Common myeloid progenitor, CD34-positive (primary cell): Measurements from ENCODE around the gene KCNJ15.

Source experiments
- CTCF ChIA-PET: fragments of 350-600 bp; sonication (Branson Sonifier 250); formaldehyde crosslinking; loops from one replicate; lab custom pipeline; 2021; ENCODE audit warnings: antibody characterized with exemption; lab: Charles Lee
- POLR2A ChIA-PET: fragments of 350-600 bp; sonication (Branson Sonifier 250); formaldehyde crosslinking; loops from one replicate; lab custom pipeline; 2021; ENCODE audit warnings: antibody characterized with exemption; lab: Charles Lee
- DNase-seq, 3 donors: peaks; one replicate each; pipeline versions ENCODE4 v3.0.0 to v3.0.0-alpha.2; 2013
- H3K27ac ChIP-seq, 2 experiments: 1 replicate in 1 of 2; 2 replicates in 1 of 2; pipeline ENCODE4 v1.7.0; 2013; ENCODE audit warnings: inconsistent platforms in 2 of 2, low read length in 2 of 2, mild to moderate bottlenecking in 2 of 2, low read depth in 1 of 2, moderate library complexity in 1 of 2; ENCODE audit not compliant: severe bottlenecking in 2 of 2, insufficient read depth in 1 of 2, poor library complexity in 1 of 2
- H3K27me3 ChIP-seq, 5 experiments: replicated peaks in 2 of 5; 1 replicate in 3 of 5; 2 replicates in 2 of 5; pipeline versions ENCODE4 v1.6.1 to v1.7.0; 2013; ENCODE audit warnings: low read length in 4 of 5, mild to moderate bottlenecking in 2 of 5, moderate library complexity in 2 of 5, inconsistent platforms in 1 of 5; ENCODE audit not compliant: insufficient read depth in 5 of 5, control insufficient read depth in 4 of 5
- H3K36me3 ChIP-seq, 4 experiments: 1 replicate in 2 of 4; 2 replicates in 2 of 4; pipeline versions ENCODE4 v1.6.1 to v1.7.0; 2013; ENCODE audit warnings: low read length in 3 of 4, control low read depth in 1 of 4, mild to moderate bottlenecking in 1 of 4; ENCODE audit not compliant: control insufficient read depth in 4 of 4, insufficient read depth in 4 of 4
- H3K4me1 ChIP-seq, 4 experiments: 1 replicate in 3 of 4; 2 replicates in 1 of 4; pipeline versions ENCODE4 v1.6.1 to v1.7.1; 2013; ENCODE audit warnings: low read length in 3 of 4, mild to moderate bottlenecking in 3 of 4, control low read depth in 1 of 4, inconsistent platforms in 1 of 4, moderate library complexity in 1 of 4; ENCODE audit not compliant: control insufficient read depth in 4 of 4, insufficient read depth in 4 of 4; ENCODE audit errors: control extremely low read depth in 1 of 4
- H3K4me3 ChIP-seq, 7 experiments: 1 replicate in 4 of 7; 2 replicates in 3 of 7; pipeline versions ENCODE4 v1.5.1 to v1.7.0; 2013; ENCODE audit warnings: mild to moderate bottlenecking in 7 of 7, low read length in 6 of 7, moderate library complexity in 6 of 7, inconsistent platforms in 2 of 7, low read depth in 2 of 7, control low read depth in 1 of 7; ENCODE audit not compliant: insufficient read depth in 4 of 7, control insufficient read depth in 1 of 7; ENCODE audit errors: extremely low read depth in 1 of 7
- H3K9me3 ChIP-seq, 5 experiments: 1 replicate in 4 of 5; 2 replicates in 1 of 5; pipeline versions ENCODE4 v1.6.1 to v1.7.1; 2013; ENCODE audit warnings: low read length in 4 of 5, mild to moderate bottlenecking in 2 of 5, inconsistent platforms in 1 of 5, low read depth in 1 of 5, moderate library complexity in 1 of 5; ENCODE audit not compliant: control insufficient read depth in 4 of 5, insufficient read depth in 2 of 5; ENCODE audit errors: control extremely low read depth in 1 of 5
- WGBS: methylation state at CpG from one replicate; pipeline ENCODE4 v1.1.5; 2013; ENCODE audit not compliant: insufficient coverage; 5-methylcytosine and 5-hydroxymethylcytosine counted together

Gene KCNJ15

GRCh38 chr21:38293113-38293512 is 36.3 kb downstream of the KCNJ15 start:
- Histone ChIP-seq H3K4me3 (no peak overlapping the region), H3K4me1 (peaks cover 4 to 11% (median 8%) of the 10 kb centered on the region in 4 experiments), H3K9me3 (no peaks in the 10 kb centered on the region), H3K27ac (no peak overlapping the region), H3K27me3 (peaks cover 0 to 3% (median 0%) of the 10 kb centered on the region in 5 experiments), H3K36me3 (no peaks in the 10 kb centered on the region)
- WGBS, result 100% methylated on average over 5 of the region's 5 CpGs
- CTCF ChIA-PET, result no interaction called here
- no peak for DNase-seq
- POLR2A ChIA-PET, result no interaction called here

GRCh38 chr21:38293765-38294164 is 37.0 kb downstream of the KCNJ15 start:
- DNase-seq, result no peak
- H3K27ac ChIP-seq, result no peak overlapping the region
- H3K27me3 ChIP-seq, result peaks cover 0 to 3% (median 0%) of the 10 kb centered on the region in 5 experiments
- CTCF ChIA-PET, result no interaction called here
- no peaks in the 10 kb centered on the region for H3K9me3 ChIP-seq
- WGBS, result 100% methylated on average over 3 of the region's 5 CpGs
- POLR2A ChIA-PET, result no interaction called here
- no peak overlapping the region for H3K4me3 ChIP-seq
- H3K4me1 ChIP-seq, result peaks cover 4 to 11% (median 8%) of the 10 kb centered on the region in 4 experiments
- no peaks in the 10 kb centered on the region for H3K36me3 ChIP-seq

DNA sequence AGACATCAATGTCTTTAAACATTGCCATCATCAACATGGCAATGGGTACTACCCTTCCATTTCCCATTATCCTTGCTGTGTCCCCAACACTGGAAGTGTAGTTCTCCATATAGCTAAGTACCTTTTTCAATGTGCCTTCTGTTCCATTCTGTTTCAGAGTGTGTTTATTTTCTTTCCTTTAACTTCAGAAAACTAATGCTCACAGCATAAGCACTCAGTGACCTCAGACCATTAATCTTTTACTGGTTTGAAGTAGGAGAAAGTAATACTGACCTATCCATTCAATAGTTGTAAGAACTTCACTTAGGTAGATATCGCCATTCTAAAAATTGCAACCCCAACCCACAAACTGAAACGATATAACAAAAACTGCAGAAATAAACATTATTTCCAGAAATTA is 37.8 kb downstream of the KCNJ15 start:
- no peak overlapping the region for H3K27ac ChIP-seq
- H3K27me3 ChIP-seq, result peaks cover 0 to 3% (median 0%) of the 10 kb centered on the region in 5 experiments
- CTCF ChIA-PET, result no interaction called here
- no peak for DNase-seq
- no peak overlapping the region for H3K4me3 ChIP-seq
- no peaks in the 10 kb centered on the region for H3K36me3 ChIP-seq
- H3K9me3 ChIP-seq, result no peaks in the 10 kb centered on the region
- H3K4me1 ChIP-seq, result peaks cover 2 to 8% (median 4%) of the 10 kb centered on the region in 4 experiments
- WGBS, result no CpG with 5 or more reads among the region's 2 CpGs
- POLR2A ChIA-PET, result no interaction called here

DNA sequence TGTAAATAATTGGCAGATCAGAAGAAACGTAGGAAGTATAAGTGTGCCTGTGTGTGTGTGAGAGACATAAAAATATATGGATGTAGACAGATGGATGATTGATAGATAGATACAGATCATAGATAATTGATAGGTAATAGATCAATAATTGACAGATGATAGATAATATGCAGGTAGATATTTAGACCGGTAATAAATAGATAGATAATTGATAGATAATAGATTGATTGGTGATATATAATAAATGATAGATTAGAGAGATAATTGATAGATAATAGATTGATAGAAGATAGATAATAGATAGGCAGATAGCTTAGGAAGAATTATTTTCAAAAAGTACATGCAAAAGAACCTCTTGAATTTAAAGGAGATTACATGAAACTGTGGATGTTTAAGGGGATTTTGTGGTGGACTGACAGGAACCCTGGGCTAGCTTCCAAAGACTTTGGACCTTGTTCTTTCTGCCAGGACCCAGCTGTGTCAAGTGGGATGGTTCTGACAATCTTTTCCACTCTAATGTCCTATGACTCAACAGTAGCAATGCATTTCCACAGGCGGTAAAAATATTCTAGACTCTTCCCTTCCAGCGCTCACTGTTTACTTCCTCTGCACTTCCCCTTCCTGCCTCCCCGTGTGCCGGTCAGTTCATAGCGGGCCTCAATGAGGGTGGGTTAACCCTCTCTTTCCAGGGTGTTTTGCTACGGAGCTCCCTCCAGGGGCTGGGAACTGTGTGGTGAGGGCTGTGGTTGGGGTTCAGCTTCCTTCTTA is 39.4 kb downstream of the KCNJ15 start:
- H3K27me3 ChIP-seq, result peaks cover 0 to 4% (median 0%) of the 10 kb centered on the region in 5 experiments
- peaks cover 0 to 5% (median 2%) of the 10 kb centered on the region in 4 experiments for H3K4me1 ChIP-seq
- H3K36me3 ChIP-seq, result no peaks in the 10 kb centered on the region
- no peak overlapping the region for H3K27ac ChIP-seq
- POLR2A ChIA-PET, result no interaction called here
- no peak for DNase-seq
- WGBS, result 46% methylated on average over 6 of the region's 8 CpGs
- CTCF ChIA-PET, result interaction anchor here (1.5 kb wide), 1 partner anchor 10 kb away, joined by 3 read pairs; no protein-coding TSS in a partner anchor
- H3K9me3 ChIP-seq, result no peaks in the 10 kb centered on the region
- no peak overlapping the region for H3K4me3 ChIP-seq

- Histone ChIP-seq H3K27me3 (peaks cover 0 to 1% (median 0%) of the 10 kb centered on the region in 5 experiments), H3K9me3 (no peaks in the 10 kb centered on the region), H3K4me3 (no peak overlapping the region), H3K27ac (no peak overlapping the region), H3K4me1 (peaks cover 0 to 5% (median 2%) of the 10 kb centered on the region in 4 experiments), H3K36me3 (no peaks in the 10 kb centered on the region)
- ChIA-PET POLR2A (no interaction called here), CTCF (interaction anchor here (1.5 kb wide), 1 partner anchor 11 kb away, joined by 3 read pairs; no protein-coding TSS in a partner anchor)
- no peak for DNase-seq
- 86% methylated on average over 3 of the region's 3 CpGs for WGBS
Measured at GRCh38 chr21:38297194-38297631, 40.4 kb downstream of the KCNJ15 start.

DNA sequence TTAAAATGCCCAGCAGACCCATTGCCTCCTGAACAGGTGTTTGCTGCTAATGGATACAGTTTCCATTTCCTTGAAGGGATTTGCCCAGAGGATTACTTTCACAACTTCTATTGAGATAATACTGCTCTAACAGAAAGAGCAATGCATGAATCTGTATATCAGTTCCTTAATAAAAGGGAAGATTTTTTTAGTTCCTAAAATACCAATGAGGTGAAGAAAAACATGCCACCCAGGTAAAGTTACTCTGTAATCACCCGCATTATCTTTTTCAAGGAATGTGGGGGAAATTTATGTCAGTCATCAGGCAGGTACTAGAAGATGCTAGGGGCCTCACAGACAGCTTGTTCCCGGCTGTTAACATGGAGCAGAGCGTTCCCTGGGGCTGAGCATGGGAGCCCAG is 41.1 kb downstream of the KCNJ15 start:
- ChIA-PET CTCF (interaction anchor here (1.5 kb wide), 1 partner anchor 12 kb away, joined by 3 read pairs; no protein-coding TSS in a partner anchor), POLR2A (no interaction called here)
- WGBS, result no CpG with 5 or more reads among the region's 3 CpGs
- no peak overlapping the region for H3K27ac ChIP-seq
- H3K27me3 ChIP-seq, result peaks cover 0 to 1% (median 0%) of the 10 kb centered on the region in 5 experiments
- H3K36me3 ChIP-seq, result no peaks in the 10 kb centered on the region
- H3K4me3 ChIP-seq, result no peak overlapping the region
- no peak for DNase-seq
- no peaks in the 10 kb centered on the region for H3K9me3 ChIP-seq
- peaks cover 0 to 5% (median 2%) of the 10 kb centered on the region in 4 experiments for H3K4me1 ChIP-seq

DNA sequence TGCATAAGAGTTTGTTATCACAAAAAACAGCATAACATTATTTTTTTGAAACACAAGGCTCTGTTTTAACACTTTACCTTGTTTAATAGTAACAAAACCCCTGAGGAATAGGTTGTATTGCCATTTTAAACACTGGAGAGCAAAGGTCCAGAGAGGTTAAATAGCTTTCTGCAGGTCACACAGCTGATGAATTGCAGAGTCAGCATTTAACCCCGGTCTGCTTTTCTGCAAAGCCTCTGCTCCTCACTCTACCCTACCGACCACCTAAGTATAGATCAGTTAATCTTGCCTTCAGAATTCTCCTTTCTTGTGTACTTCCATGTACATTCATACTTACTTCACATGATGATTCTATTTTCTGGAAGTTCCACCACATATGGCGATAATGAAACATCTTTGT is 42.0 kb downstream of the KCNJ15 start:
- no peak overlapping the region for H3K27ac ChIP-seq
- H3K36me3 ChIP-seq, result no peaks in the 10 kb centered on the region
- H3K4me1 ChIP-seq, result peaks cover 0 to 5% (median 2%) of the 10 kb centered on the region in 4 experiments
- H3K9me3 ChIP-seq, result no peaks in the 10 kb centered on the region
- 100% methylated on average over 3 of the region's 3 CpGs for WGBS
- no peak overlapping the region for H3K4me3 ChIP-seq
- CTCF ChIA-PET, result no interaction called here
- peaks cover 0 to 1% (median 0%) of the 10 kb centered on the region in 5 experiments for H3K27me3 ChIP-seq
- DNase-seq, result no peak
- POLR2A ChIA-PET, result no interaction called here
